Measurements from ENCODE around the gene SLC9A9. TPM values are rescaled to one million over a fixed set of nuclear protein-coding genes. Genes with fewer than 3 reads are reported as not detected.

The SLC9A9 gene
- total and polyA plus RNA-seq, 2 of the 8 experiments (the other 6 are each of a cell fraction or from before 2014, with no cell fraction given) = 0.48 to 1.1 TPM

GRCh38 chr3:143895805-143896204 is 47.5 kb upstream of the SLC9A9 start:
- no peaks in the 10 kb centered on the region for H3K4me1 ChIP-seq (replicated peaks in 1 of 4; ENCODE audit: control insufficient read depth in 3 of 4, insufficient read depth in 4 of 4, low read length in 3 of 4)
- no peak overlapping the region for H4K91ac ChIP-seq (replicated peaks; ENCODE audit: insufficient read length, low read length)
- H3K27me3 ChIP-seq (replicated peaks in 1 of 4; ENCODE audit: control insufficient read depth in 3 of 4, extremely low read depth in 1 of 4, insufficient read depth in 3 of 4, low read length in 3 of 4) = no peaks in the 10 kb centered on the region
- H3K36me3 ChIP-seq (ENCODE audit: control insufficient read depth in 2 of 4, insufficient read depth in 4 of 4, low read length in 3 of 4) = no peaks in the 10 kb centered on the region
- H3K4me3 ChIP-seq (ENCODE audit: extremely low read depth in 1 of 4, insufficient read depth in 2 of 4, low read depth in 3 of 4, low read length in 4 of 4) = no peak overlapping the region
- no peak overlapping the region for H3K27ac ChIP-seq (ENCODE audit: low read depth, low read length)
- POLR2A ChIA-PET (ENCODE audit: partially characterized antibody) = no interaction called here
- no peak overlapping the region for H2BK12ac ChIP-seq (ENCODE audit: low read depth, low read length)
- no peaks in the 10 kb centered on the region for H3K79me1 ChIP-seq (ENCODE audit: low read depth, low read length)
- no peak overlapping the region for H2AFZ ChIP-seq (ENCODE audit: low read length)
- no peak overlapping the region for H3K9ac ChIP-seq (replicated peaks in 1 of 4; ENCODE audit: extremely low read depth in 1 of 4, low read depth in 3 of 4, low read length in 3 of 4)
- no peak for DNase-seq (ENCODE audit: low read depth in 1 of 2, low spot score in 2 of 2)
- H2AK5ac ChIP-seq (ENCODE audit: low read depth, low read length) = no peak overlapping the region
- H3K23me2 ChIP-seq (ENCODE audit: low read depth, low read length) = no peaks in the 10 kb centered on the region
- H4K8ac ChIP-seq (ENCODE audit: extremely low read depth, insufficient read depth, low read length) = no peak overlapping the region
- H2BK120ac ChIP-seq (replicated peaks; ENCODE audit: low read depth, low read length) = no peak overlapping the region
- no peak for FAIRE-seq
- H3K79me2 ChIP-seq (ENCODE audit: control insufficient read depth in 1 of 2, insufficient read depth in 2 of 2, low read length in 2 of 2) = no peaks in the 10 kb centered on the region
- H3K23ac ChIP-seq (ENCODE audit: insufficient read length) = no peak overlapping the region
- no peaks in the 10 kb centered on the region for H4K20me1 ChIP-seq (replicated peaks in 1 of 2; ENCODE audit: control insufficient read depth in 1 of 2, insufficient read depth in 2 of 2, low read length in 2 of 2)
- no peak overlapping the region for H3K18ac ChIP-seq (ENCODE audit: extremely low read depth, low read length)
- H2BK15ac ChIP-seq (ENCODE audit: low read length) = no peak overlapping the region
- H3K56ac ChIP-seq (replicated peaks; ENCODE audit: insufficient read length, low read depth, low read length) = no peak overlapping the region
- no peaks in the 10 kb centered on the region for H3K9me3 ChIP-seq (ENCODE audit: insufficient read depth in 2 of 2, low read depth in 1 of 2, low read length in 1 of 2)
- CTCF ChIA-PET (ENCODE audit: partially characterized antibody) = interaction anchor here (0.6 to 4.3 kb wide), 9 partner anchors 11 to 775 kb away, joined by 3 to 46 read pairs (median 3); partner anchors contain the start of gene DIPK2A
- no peak overlapping the region for H3K4ac ChIP-seq (replicated peaks; ENCODE audit: insufficient read length, low read depth, low read length)
- 100% methylated on average over 1 of the region's 1 CpG; no CpG with 5 or more reads in 1 of the 2 experiments for WGBS, 2 experiments (ENCODE audit: extremely low coverage in 1 of 2, insufficient coverage in 1 of 2, insufficient read length in 1 of 2, insufficient replicate concordance in 2 of 2, low coverage in 1 of 2, low lambda C conversion rate in 2 of 2, missing lambda C conversion rate in 1 of 2)
- H2BK20ac ChIP-seq (ENCODE audit: low read length) = no peak overlapping the region
- H3K4me2 ChIP-seq (ENCODE audit: insufficient read depth in 1 of 2, low read depth in 2 of 2, low read length in 2 of 2) = no peak overlapping the region
- H4K5ac ChIP-seq (ENCODE audit: insufficient read length, low read depth, low read length) = no peak overlapping the region
- H2BK5ac ChIP-seq (ENCODE audit: low read depth, low read length) = no peak overlapping the region
- H3K14ac ChIP-seq (ENCODE audit: insufficient read length) = no peak overlapping the region
- TF ChIP-seq RAD21 (IDR thresholded peaks at IDR 0.05 in 1 of 2, conservative IDR thresholded peaks at IDR 0.05 in 1 of 2; ENCODE audit: low read depth in 2 of 2, low read length in 2 of 2) (peak in 1 of 2 experiments; percentile 34; a peak in 3 of 4 replicates), SUZ12 (IDR thresholded peaks at IDR 0.05; ENCODE audit: low read length) (no peak), POU5F1 (IDR thresholded peaks at IDR 0.05; ENCODE audit: low read depth, low read length) (no peak)
